ENCODE results near the gene ADPRH. TPM values are rescaled to one million over a fixed set of nuclear protein-coding genes. Genes with fewer than 3 reads are reported as not detected.

Gene ADPRH
- total and polyA plus RNA-seq, 2 experiments from 2014 or later = 3.6 to 4.8 TPM

DNA sequence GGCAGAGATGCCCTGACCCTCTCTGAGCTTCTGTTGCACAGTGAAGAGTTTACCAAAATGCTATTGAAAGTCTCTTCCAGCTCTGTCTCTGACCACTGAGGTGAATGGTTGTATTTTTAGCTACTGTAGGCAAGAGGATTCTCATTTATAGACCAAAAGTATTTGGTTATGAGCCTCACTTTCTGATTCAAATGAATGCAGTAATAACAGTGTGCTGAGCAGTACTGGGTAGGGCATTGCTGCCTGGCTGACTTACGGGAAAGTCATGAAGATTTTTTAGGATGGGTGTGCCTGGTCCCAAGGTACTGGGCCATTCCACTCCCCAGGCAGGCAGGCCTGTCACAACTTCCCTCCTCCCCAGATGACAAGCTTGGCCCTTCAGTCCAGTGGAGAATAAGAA lies 33.9 kb downstream of the ADPRH start:
- H3K4me1 ChIP-seq (ENCODE audit: low read depth) = no peaks in the 10 kb centered on the region
- no peaks in the 10 kb centered on the region for H3K27me3 ChIP-seq
- TF ChIP-seq, protein P1, sequence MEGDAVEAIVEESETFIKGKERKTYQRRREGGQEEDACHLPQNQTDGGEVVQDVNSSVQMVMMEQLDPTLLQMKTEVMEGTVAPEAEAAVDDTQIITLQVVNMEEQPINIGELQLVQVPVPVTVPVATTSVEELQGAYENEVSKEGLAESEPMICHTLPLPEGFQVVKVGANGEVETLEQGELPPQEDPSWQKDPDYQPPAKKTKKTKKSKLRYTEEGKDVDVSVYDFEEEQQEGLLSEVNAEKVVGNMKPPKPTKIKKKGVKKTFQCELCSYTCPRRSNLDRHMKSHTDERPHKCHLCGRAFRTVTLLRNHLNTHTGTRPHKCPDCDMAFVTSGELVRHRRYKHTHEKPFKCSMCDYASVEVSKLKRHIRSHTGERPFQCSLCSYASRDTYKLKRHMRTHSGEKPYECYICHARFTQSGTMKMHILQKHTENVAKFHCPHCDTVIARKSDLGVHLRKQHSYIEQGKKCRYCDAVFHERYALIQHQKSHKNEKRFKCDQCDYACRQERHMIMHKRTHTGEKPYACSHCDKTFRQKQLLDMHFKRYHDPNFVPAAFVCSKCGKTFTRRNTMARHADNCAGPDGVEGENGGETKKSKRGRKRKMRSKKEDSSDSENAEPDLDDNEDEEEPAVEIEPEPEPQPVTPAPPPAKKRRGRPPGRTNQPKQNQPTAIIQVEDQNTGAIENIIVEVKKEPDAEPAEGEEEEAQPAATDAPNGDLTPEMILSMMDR (IDR thresholded peaks at IDR 0.05; ENCODE audit: low read depth, low read length) = no peak
- no peaks in the 10 kb centered on the region for H3K9me3 ChIP-seq (ENCODE audit: low read depth)
- DNase-seq (ENCODE audit: low read depth in 1 of 2, low spot score in 1 of 2) = no peak
- H3K4me3 ChIP-seq = no peak overlapping the region
- no peaks in the 10 kb centered on the region for H3K36me3 ChIP-seq
- H3K27ac ChIP-seq = no peak overlapping the region

DNA sequence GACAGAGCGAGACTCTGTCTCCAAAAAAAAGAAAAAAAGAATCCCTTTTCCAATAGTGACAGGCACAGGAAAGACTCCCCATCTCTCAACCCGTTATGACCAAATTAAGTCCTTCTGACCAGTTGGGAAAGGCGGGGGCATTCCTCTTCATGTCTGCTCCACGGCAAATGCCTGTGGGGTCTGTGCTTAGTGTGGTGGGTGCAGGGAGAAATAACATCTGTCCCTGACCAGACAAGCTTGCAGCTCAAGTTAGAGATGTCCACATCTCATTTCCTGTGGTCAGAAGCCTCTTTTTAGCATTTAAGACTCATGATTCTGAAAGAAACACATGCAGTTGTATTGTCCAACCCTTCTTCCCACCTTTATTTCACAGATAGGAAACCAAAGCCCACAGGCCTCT lies 34.6 kb downstream of the ADPRH start:
- H3K9me3 ChIP-seq (ENCODE audit: low read depth) = no peaks in the 10 kb centered on the region
- DNase-seq (ENCODE audit: low read depth in 1 of 2, low spot score in 1 of 2) = no peak
- H3K4me1 ChIP-seq (ENCODE audit: low read depth) = no peaks in the 10 kb centered on the region
- TF ChIP-seq, protein P1 (IDR thresholded peaks at IDR 0.05; ENCODE audit: low read depth, low read length) = no peak
- H3K36me3 ChIP-seq = no peaks in the 10 kb centered on the region
- H3K27ac ChIP-seq = no peak overlapping the region
- H3K4me3 ChIP-seq = no peak overlapping the region
- H3K27me3 ChIP-seq = no peaks in the 10 kb centered on the region

DNA sequence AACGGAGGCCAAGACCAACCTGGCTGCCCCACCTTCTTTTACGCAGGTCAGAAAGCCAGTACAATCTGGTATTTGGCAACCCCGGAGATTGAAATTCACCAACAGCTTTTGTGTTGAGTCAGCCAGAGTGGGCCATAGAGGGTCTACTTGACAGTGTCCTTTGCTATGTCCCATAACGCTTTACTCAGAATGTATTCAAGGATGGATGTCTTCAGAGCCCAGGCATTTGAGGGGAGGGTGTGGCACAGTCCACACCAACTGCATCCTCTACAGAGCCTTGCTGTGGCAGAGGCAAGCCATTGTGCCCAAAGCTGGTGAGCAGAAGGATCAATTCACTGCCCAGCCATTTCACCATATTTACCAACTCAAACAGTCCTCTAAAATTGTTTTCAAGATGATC lies 36.8 kb downstream of the ADPRH start:
- H3K27me3 ChIP-seq = no peaks in the 10 kb centered on the region
- H3K4me3 ChIP-seq = no peak overlapping the region
- H3K27ac ChIP-seq = no peak overlapping the region
- no peaks in the 10 kb centered on the region for H3K9me3 ChIP-seq (ENCODE audit: low read depth)
- no peaks in the 10 kb centered on the region for H3K36me3 ChIP-seq
- H3K4me1 ChIP-seq (ENCODE audit: low read depth) = peaks cover 5% of the 10 kb centered on the region
- no peak for DNase-seq (ENCODE audit: low read depth in 1 of 2, low spot score in 1 of 2)
- TF ChIP-seq, protein P1 (IDR thresholded peaks at IDR 0.05; ENCODE audit: low read depth, low read length) = no peak

DNA sequence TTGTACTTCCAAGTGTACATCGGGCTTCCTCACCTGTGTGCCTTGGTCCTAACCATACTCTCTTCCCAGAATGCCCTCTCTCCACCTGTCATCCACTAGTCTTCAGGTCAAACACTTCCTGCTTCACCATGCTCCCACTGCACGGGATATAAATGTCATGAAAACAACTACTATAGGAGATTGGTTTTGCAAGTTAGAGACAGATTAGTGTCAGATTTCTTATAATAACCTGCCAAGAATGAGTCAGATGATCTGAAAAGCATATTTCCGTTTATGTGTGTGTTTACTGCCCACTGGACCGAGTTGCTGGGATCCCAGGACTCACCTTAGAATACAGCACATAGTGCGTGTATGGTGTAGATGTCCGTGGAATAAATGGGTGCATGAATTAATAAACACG lies 39.8 kb downstream of the ADPRH start:
- H3K27ac ChIP-seq = no peak overlapping the region
- peaks cover 6% of the 10 kb centered on the region for H3K4me1 ChIP-seq (ENCODE audit: low read depth)
- no peak for DNase-seq (ENCODE audit: low read depth in 1 of 2, low spot score in 1 of 2)
- H3K27me3 ChIP-seq = no peaks in the 10 kb centered on the region
- H3K4me3 ChIP-seq = no peak overlapping the region
- no peaks in the 10 kb centered on the region for H3K36me3 ChIP-seq
- TF ChIP-seq, protein P1 (IDR thresholded peaks at IDR 0.05; ENCODE audit: low read depth, low read length) = no peak
- no peaks in the 10 kb centered on the region for H3K9me3 ChIP-seq (ENCODE audit: low read depth)

DNA sequence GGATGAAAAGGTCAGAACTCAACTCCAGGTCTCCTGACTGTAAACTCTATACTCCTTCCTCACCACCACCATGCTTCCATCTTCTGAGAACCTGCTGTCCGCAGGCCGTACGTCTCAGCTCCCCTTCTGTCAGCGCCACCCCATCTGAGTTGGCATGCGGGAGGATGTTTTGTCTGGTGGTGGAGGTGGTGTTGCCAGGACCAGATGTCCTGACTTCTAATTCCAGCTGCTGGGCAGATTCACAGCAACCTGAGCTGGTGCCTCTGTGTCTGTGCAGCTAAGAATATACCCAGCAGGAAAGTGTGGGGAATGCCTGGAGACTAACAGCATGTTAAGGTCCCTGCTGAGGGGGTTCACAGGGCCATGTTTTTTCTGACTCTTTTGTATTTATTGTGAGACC lies 41.6 kb downstream of the ADPRH start:
- H3K27me3 ChIP-seq = no peaks in the 10 kb centered on the region
- TF ChIP-seq, protein P1 (IDR thresholded peaks at IDR 0.05; ENCODE audit: low read depth, low read length) = no peak
- H3K36me3 ChIP-seq = no peaks in the 10 kb centered on the region
- no peak overlapping the region for H3K4me3 ChIP-seq
- no peak overlapping the region for H3K27ac ChIP-seq
- no peaks in the 10 kb centered on the region for H3K9me3 ChIP-seq (ENCODE audit: low read depth)
- DNase-seq (ENCODE audit: low read depth in 1 of 2, low spot score in 1 of 2) = no peak
- H3K4me1 ChIP-seq (ENCODE audit: low read depth) = peaks cover 12% of the 10 kb centered on the region
